ENCODE results near the gene FAM76A. TPM values are rescaled to one million over a fixed set of nuclear protein-coding genes. Genes with fewer than 3 reads are reported as not detected.
A peak's percentile ranks its signal among the peaks of the same experiment; 100 is the strongest.
"Not testable (repeated sequence)": the region's sequence is repeated elsewhere in the genome, so short reads cannot be mapped to it uniquely, and the experiment has no call there.

FAM76A gene
- total RNA-seq, 2 donors from 2014 or later: 7.8 to 18.5 TPM

GRCh38 chr1:27782950-27783349 lies 57.2 kb downstream of the FAM76A start:
- Histone ChIP-seq H3K36me3 (no peaks in the 10 kb centered on the region), H3K4me1 (replicated peaks) (no peaks in the 10 kb centered on the region), H3K27me3 (replicated peaks; ENCODE audit: insufficient read depth) (no peaks in the 10 kb centered on the region), H3K4me3 (no peak overlapping the region), H3K27ac (no peak overlapping the region), H3K9me3 (no peaks in the 10 kb centered on the region)
- intact Hi-C loops (cut with DNase I): no loop called here
- DNase-seq (ENCODE audit: low spot score): no peak
- TF ChIP-seq CTCF (IDR thresholded peaks at IDR 0.05) (no peak), POLR2AphosphoS5 (IDR thresholded peaks at IDR 0.05) (no peak), POLR2A (IDR thresholded peaks at IDR 0.05) (no peak)
- 96% methylated on average over 3 of the region's 3 CpGs for WGBS

- 97% methylated on average over 1 of the region's 1 CpG for WGBS
- DNase-seq (ENCODE audit: low spot score): no peak
- intact Hi-C loops (cut with DNase I): no loop called here
- Histone ChIP-seq H3K4me3 (no peak overlapping the region), H3K36me3 (no peaks in the 10 kb centered on the region), H3K4me1 (replicated peaks) (no peaks in the 10 kb centered on the region), H3K9me3 (no peaks in the 10 kb centered on the region), H3K27me3 (replicated peaks; ENCODE audit: insufficient read depth) (no peaks in the 10 kb centered on the region), H3K27ac (no peak overlapping the region)
- no peak for TF ChIP-seq POLR2AphosphoS5 (IDR thresholded peaks at IDR 0.05)
- TF ChIP-seq POLR2A (IDR thresholded peaks at IDR 0.05): no peak
- TF ChIP-seq CTCF (IDR thresholded peaks at IDR 0.05): no peak
Observed at GRCh38 chr1:27784700-27785099, 58.9 kb downstream of the FAM76A start.

- Histone ChIP-seq H3K27ac (no peak overlapping the region), H3K4me3 (no peak overlapping the region), H3K27me3 (replicated peaks; ENCODE audit: insufficient read depth) (no peaks in the 10 kb centered on the region), H3K36me3 (peaks cover 0 to 2% of the 10 kb centered on the region in 2 donors), H3K4me1 (replicated peaks) (no peaks in the 10 kb centered on the region), H3K9me3 (no peaks in the 10 kb centered on the region)
- no peak for DNase-seq (ENCODE audit: low spot score)
- TF ChIP-seq POLR2A (IDR thresholded peaks at IDR 0.05): no peak
- TF ChIP-seq POLR2AphosphoS5 (IDR thresholded peaks at IDR 0.05): no peak
- TF ChIP-seq CTCF (IDR thresholded peaks at IDR 0.05): no peak
- intact Hi-C loops (cut with DNase I): no loop called here
Observed at GRCh38 chr1:27785781-27786455, 60.2 kb downstream of the FAM76A start.

- TF ChIP-seq POLR2AphosphoS5 (IDR thresholded peaks at IDR 0.05): no peak
- no peak for TF ChIP-seq CTCF (IDR thresholded peaks at IDR 0.05)
- TF ChIP-seq POLR2A (IDR thresholded peaks at IDR 0.05): no peak
- Histone ChIP-seq H3K27ac (peak overlapping the region in 1 of 2 donors; percentile 4), H3K4me3 (no peak overlapping the region), H3K27me3 (replicated peaks; ENCODE audit: insufficient read depth) (no peaks in the 10 kb centered on the region), H3K4me1 (replicated peaks) (no peaks in the 10 kb centered on the region), H3K36me3 (peaks cover 0 to 2% of the 10 kb centered on the region in 2 donors), H3K9me3 (no peaks in the 10 kb centered on the region)
- intact Hi-C loops (cut with DNase I): no loop called here
- no peak for DNase-seq (ENCODE audit: low spot score)
Observed at GRCh38 chr1:27787895-27788294, 62.1 kb downstream of the FAM76A start.

- TF ChIP-seq POLR2AphosphoS5 (IDR thresholded peaks at IDR 0.05) (peak; percentile 57), POLR2A (IDR thresholded peaks at IDR 0.05) (no peak), CTCF (IDR thresholded peaks at IDR 0.05) (no peak)
- WGBS: 58% methylated on average over 4 of the region's 4 CpGs
- peak overlapping the region; percentile 53 to 65 for H3K27ac ChIP-seq
- no peaks in the 10 kb centered on the region for H3K27me3 ChIP-seq (replicated peaks; ENCODE audit: insufficient read depth)
- H3K36me3 ChIP-seq: peaks cover 2 to 3% of the 10 kb centered on the region in 2 donors
- intact Hi-C loops (cut with DNase I): no loop called here
- no peak overlapping the region for H3K4me3 ChIP-seq
- peak; percentile 40 for DNase-seq (ENCODE audit: low spot score)
- no peaks in the 10 kb centered on the region for H3K9me3 ChIP-seq
- H3K4me1 ChIP-seq (replicated peaks): no peaks in the 10 kb centered on the region
Observed at GRCh38 chr1:27789540-27790041, 63.8 kb downstream of the FAM76A start.

GRCh38 chr1:27790270-27790669 lies 64.5 kb downstream of the FAM76A start:
- DNase-seq (ENCODE audit: low spot score); H3K9me3 ChIP-seq; intact Hi-C loops (cut with DNase I); H3K27me3 ChIP-seq (replicated peaks; ENCODE audit: insufficient read depth); H3K4me3 ChIP-seq; H3K36me3 ChIP-seq; H3K4me1 ChIP-seq (replicated peaks): not testable (repeated sequence)
- H3K27ac ChIP-seq: peak overlapping the region; percentile 53 to 65
- 82% methylated on average over 3 of the region's 3 CpGs for WGBS

Data from prostate gland (tissue), 2 donors.